ENCODE data around the gene THAP8. TPM values are rescaled to one million over a fixed set of nuclear protein-coding genes. Genes with fewer than 3 reads are reported as not detected.

The THAP8 gene
- total and polyA plus RNA-seq, 2 of the 8 experiments (the other 6 are each of a cell fraction or from before 2014, with no cell fraction given) = 6.0 to 11.1 TPM

- Histone ChIP-seq H2BK20ac (ENCODE audit: low read length) (no peak overlapping the region), H3K27ac (ENCODE audit: low read depth, low read length) (no peak overlapping the region)
- DNase-seq (ENCODE audit: low read depth in 1 of 2, low spot score in 2 of 2) = no peak
Measured at GRCh38 chr19:36099166-36099785, 45.2 kb upstream of the THAP8 start.

More at GRCh38 chr19:36099166-36099785, 45.2 kb upstream of the THAP8 start:
- no peak overlapping the region for H4K91ac ChIP-seq (replicated peaks; ENCODE audit: insufficient read length, low read length)
- H3K79me1 ChIP-seq (ENCODE audit: low read depth, low read length) = no peaks in the 10 kb centered on the region
- H3K4ac ChIP-seq (replicated peaks; ENCODE audit: insufficient read length, low read depth, low read length) = no peak overlapping the region
- H3K4me3 ChIP-seq (ENCODE audit: extremely low read depth in 1 of 4, insufficient read depth in 2 of 4, low read depth in 3 of 4, low read length in 4 of 4) = no peak overlapping the region
- H4K8ac ChIP-seq (ENCODE audit: extremely low read depth, insufficient read depth, low read length) = no peak overlapping the region
- no peaks in the 10 kb centered on the region for H3K4me1 ChIP-seq (replicated peaks in 1 of 4; ENCODE audit: control insufficient read depth in 3 of 4, insufficient read depth in 4 of 4, low read length in 3 of 4)
- H2BK12ac ChIP-seq (ENCODE audit: low read depth, low read length) = no peak overlapping the region
- H3K79me2 ChIP-seq (ENCODE audit: control insufficient read depth in 1 of 2, insufficient read depth in 2 of 2, low read length in 2 of 2) = no peaks in the 10 kb centered on the region
- POLR2A ChIA-PET (ENCODE audit: partially characterized antibody) = interaction anchor here (1.5 to 2.8 kb wide), 3 partner anchors 10 to 15 kb away, joined by 3 to 9 read pairs (median 4); partner anchors contain the start of gene OVOL3
- CTCF ChIA-PET (ENCODE audit: partially characterized antibody) = interaction anchor here (1.0 to 1.6 kb wide), 2 partner anchors 32 to 34 kb away, joined by 3 read pairs; no protein-coding TSS in a partner anchor
- no peak overlapping the region for H2AFZ ChIP-seq (ENCODE audit: low read length)
- H2BK5ac ChIP-seq (ENCODE audit: low read depth, low read length) = no peak overlapping the region
- H2AK5ac ChIP-seq (ENCODE audit: low read depth, low read length) = no peak overlapping the region
- WGBS, 2 experiments (ENCODE audit: extremely low coverage in 1 of 2, insufficient coverage in 1 of 2, insufficient read length in 1 of 2, insufficient replicate concordance in 2 of 2, low coverage in 1 of 2, low lambda C conversion rate in 2 of 2, missing lambda C conversion rate in 1 of 2) = 92% methylated on average over 17 of the region's 19 CpGs; no CpG with 5 or more reads in 1 of the 2 experiments
- no peak overlapping the region for H2BK15ac ChIP-seq (ENCODE audit: low read length)
- H4K5ac ChIP-seq (ENCODE audit: insufficient read length, low read depth, low read length) = no peak overlapping the region
- no peak overlapping the region for H3K4me2 ChIP-seq (ENCODE audit: insufficient read depth in 1 of 2, low read depth in 2 of 2, low read length in 2 of 2)
- H3K9me3 ChIP-seq (ENCODE audit: insufficient read depth in 2 of 2, low read depth in 1 of 2, low read length in 1 of 2) = no peaks in the 10 kb centered on the region
- H3K23ac ChIP-seq (ENCODE audit: insufficient read length) = no peak overlapping the region
- peaks cover 0 to 3% of the 10 kb centered on the region in 2 experiments for H4K20me1 ChIP-seq (replicated peaks in 1 of 2; ENCODE audit: control insufficient read depth in 1 of 2, insufficient read depth in 2 of 2, low read length in 2 of 2)
- FAIRE-seq = no peak
- H3K18ac ChIP-seq (ENCODE audit: extremely low read depth, low read length) = no peak overlapping the region
- TF ChIP-seq BACH1 (IDR thresholded peaks at IDR 0.05; ENCODE audit: low read length) = no peak
- TF ChIP-seq RFX5 (IDR thresholded peaks at IDR 0.05; ENCODE audit: borderline replicate concordance, low read depth, low read length) = no peak
- TF ChIP-seq CREB1 (IDR thresholded peaks at IDR 0.05) = no peak
- TF ChIP-seq TCF12 (IDR thresholded peaks at IDR 0.05; ENCODE audit: low read depth, low read length) = no peak
- H3K23me2 ChIP-seq (ENCODE audit: low read depth, low read length) = no peaks in the 10 kb centered on the region
- no peak overlapping the region for H2BK120ac ChIP-seq (replicated peaks; ENCODE audit: low read depth, low read length)
- H3K36me3 ChIP-seq (ENCODE audit: control insufficient read depth in 2 of 4, insufficient read depth in 4 of 4, low read length in 3 of 4) = peaks cover 21 to 65% (median 49%) of the 10 kb centered on the region in 4 experiments
- H3K14ac ChIP-seq (ENCODE audit: insufficient read length) = no peak overlapping the region
- no peak overlapping the region for H3K9ac ChIP-seq (replicated peaks in 1 of 4; ENCODE audit: extremely low read depth in 1 of 4, low read depth in 3 of 4, low read length in 3 of 4)
- no peak overlapping the region for H3K56ac ChIP-seq (replicated peaks; ENCODE audit: insufficient read length, low read depth, low read length)
- no peaks in the 10 kb centered on the region for H3K27me3 ChIP-seq (replicated peaks in 1 of 4; ENCODE audit: control insufficient read depth in 3 of 4, extremely low read depth in 1 of 4, insufficient read depth in 3 of 4, low read length in 3 of 4)

Measured in H1 (cell line).